B cell (primary cell): ENCODE results near the gene CSNK2B. TPM values are rescaled to one million over a fixed set of nuclear protein-coding genes. Genes with fewer than 3 reads are reported as not detected.

Experiments used
- ATAC-seq: fragments of 200-7000 bp; cut with Tn5 transposase; one replicate; pipeline ENCODE4 v1.10.0; 2021; ENCODE audit warnings: low read depth, mild to moderate bottlenecking, moderate number of reproducible peaks, moderate library complexity
- CTCF ChIA-PET: fragments of 350-600 bp; sonication (Branson Sonifier 250); formaldehyde crosslinking; loops from one replicate; lab custom pipeline; 2021; ENCODE audit warnings: antibody characterized with exemption, inconsistent platforms; lab: Charles Lee
- POLR2A ChIA-PET: fragments of 350-600 bp; sonication (Branson Sonifier 250); formaldehyde crosslinking; loops from one replicate; lab custom pipeline; 2021; ENCODE audit warnings: antibody characterized with exemption; lab: Charles Lee
- DNase-seq: peaks from one replicate; pipeline ENCODE4 v3.0.0; 2013
- H2AFZ ChIP-seq: 2 replicates; pipeline ENCODE4 v1.6.1; 2012; ENCODE audit warnings: mild to moderate bottlenecking, low read depth, low read length; ENCODE audit not compliant: insufficient read depth, poor library complexity, severe bottlenecking
- H3K27ac ChIP-seq, 2 donors: 1 replicate in 1 of 2; 2 replicates in 1 of 2; pipeline ENCODE4 v1.5.1; 2012 to 2013; ENCODE audit warnings: low read length in 2 of 2, mild to moderate bottlenecking in 2 of 2, moderate library complexity in 1 of 2
- H3K27me3 ChIP-seq, 4 experiments: fragments of 200-600 bp in 1 of 4; sonication (generic) in 1 of 4; replicated peaks in 1 of 4; 1 replicate in 2 of 4; 2 replicates in 2 of 4; pipeline versions ENCODE4 v1.6.1 to v1.7.0; 2013 to 2016; ENCODE audit warnings: low read length in 3 of 4, mild to moderate bottlenecking in 2 of 4, mixed read lengths in 1 of 4, moderate library complexity in 1 of 4; ENCODE audit not compliant: insufficient read depth in 4 of 4, control insufficient read depth in 3 of 4; ENCODE audit errors: control extremely low read depth in 1 of 4
- H3K36me3 ChIP-seq, 2 experiments: replicated peaks in 1 of 2; 1 replicate in 1 of 2; 2 replicates in 1 of 2; pipeline versions ENCODE4 v1.6.1 to v1.7.1; 2013; ENCODE audit warnings: low read length in 1 of 2; ENCODE audit not compliant: insufficient read depth in 2 of 2, control insufficient read depth in 1 of 2; ENCODE audit errors: control extremely low read depth in 1 of 2, extremely low read depth in 1 of 2
- H3K4me1 ChIP-seq, 2 donors: fragments of 200-600 bp in 1 of 2; sonication (generic) in 1 of 2; 1 replicate in 1 of 2; 2 replicates in 1 of 2; pipeline versions ENCODE4 v1.5.1 to v1.6.1; 2013 to 2017; ENCODE audit warnings: low read length in 2 of 2; ENCODE audit not compliant: control insufficient read depth in 2 of 2, insufficient read depth in 2 of 2
- H3K4me2 ChIP-seq: replicated peaks from 2 replicates; pipeline ENCODE3; 2012; ENCODE audit warnings: mild to moderate bottlenecking, low read depth, low read length; ENCODE audit not compliant: poor library complexity, severe bottlenecking
- H3K4me3 ChIP-seq, 5 experiments: fragments of 200-600 bp in 1 of 5; sonication (generic) in 1 of 5; 1 replicate in 3 of 5; 2 replicates in 2 of 5; pipeline versions ENCODE4 v1.5.1 to v1.7.0; 2011 to 2016; ENCODE audit warnings: low read length in 4 of 5, mild to moderate bottlenecking in 4 of 5, low read depth in 2 of 5, control low read depth in 1 of 5, moderate library complexity in 1 of 5; ENCODE audit not compliant: insufficient read depth in 1 of 5; ENCODE audit errors: control extremely low read depth in 1 of 5, extremely low read depth in 1 of 5
- H3K79me2 ChIP-seq: fragments of 200-600 bp; sonication (generic); one replicate; pipeline ENCODE4 v1.6.0; 2016; ENCODE audit warnings: low read length; ENCODE audit not compliant: control insufficient read depth, insufficient read depth
- H3K9ac ChIP-seq: fragments of 200-600 bp; sonication (generic); 2 replicates; pipeline ENCODE4 v1.6.1; 2017; ENCODE audit warnings: mild to moderate bottlenecking, low read length, moderate library complexity
- H3K9me3 ChIP-seq, 3 donors: one replicate each; pipeline versions ENCODE4 v1.6.1 to v1.7.1; 2013; ENCODE audit warnings: low read length in 2 of 3; ENCODE audit not compliant: control insufficient read depth in 2 of 3, insufficient read depth in 1 of 3; ENCODE audit errors: control extremely low read depth in 1 of 3
- H4K20me1 ChIP-seq: 2 replicates; pipeline ENCODE4 v1.6.0; 2012; ENCODE audit warnings: mild to moderate bottlenecking, low read length; ENCODE audit not compliant: insufficient read depth, control insufficient read depth, poor library complexity, severe bottlenecking
- H3K27ac Mint-ChIP-seq: one replicate; pipeline ENCODE4 v1.8.0; 2021; ENCODE audit warnings: mixed read lengths
- H3K27me3 Mint-ChIP-seq: one replicate; pipeline ENCODE4 v1.8.0; 2021; ENCODE audit warnings: mixed read lengths
- H3K4me1 Mint-ChIP-seq: one replicate; pipeline ENCODE4 v1.8.0; 2021; ENCODE audit warnings: mixed read lengths
- H3K4me3 Mint-ChIP-seq: one replicate; pipeline ENCODE4 v1.8.0; 2021; ENCODE audit warnings: mixed read lengths
- H3K9me3 Mint-ChIP-seq: one replicate; pipeline ENCODE4 v1.8.0; 2022; ENCODE audit warnings: mixed read lengths; ENCODE audit not compliant: insufficient read depth
- EZH2 ChIP-seq: IDR thresholded peaks from 2 replicates; pipeline ENCODE4 v1.6.1; 2012; ENCODE audit warnings: borderline replicate concordance, low read depth, mild to moderate bottlenecking, moderate library complexity, low read length; ENCODE audit not compliant: insufficient read depth, poor library complexity, severe bottlenecking
- WGBS: methylation state at CpG from one replicate; pipeline ENCODE4 v1.1.5; 2013; ENCODE audit warnings: missing lambda C conversion rate; ENCODE audit not compliant: insufficient coverage; 5-methylcytosine and 5-hydroxymethylcytosine counted together
- intact Hi-C: fragments of 100-400 bp; cut with micrococcal nuclease; formaldehyde crosslinking; loops from one replicate; pipeline ENCODE4 v1.10.0; 2022
- polyA plus RNA-seq: library from polyadenylated mRNA; depleted of rRNA; stranded (reverse); fragments of >200 nt; gene quantifications from 2 replicates; pipeline ENCODE4 v1.2.3, GENCODE V29; 2012
- total RNA-seq, 2 donors: library from RNA; stranded (reverse); fragments of 120-200 nt in 1 of 2; gene quantifications; 1 replicate in 1 of 2; 2 replicates in 1 of 2; pipeline versions ENCODE4 v1.2.3 to v1.2.4, GENCODE V29; 2013 to 2022
- TF ChIP-seq, protein P1 (sequence below): fragments of 200-600 bp; IDR thresholded peaks from one replicate; pipeline ENCODE4 v1.8.0; 2022; ENCODE audit warnings: antibody characterized with exemption, mild to moderate bottlenecking

The CSNK2B gene
- total and polyA plus RNA-seq, 2 donors (not counting 1 experiment from before 2014, with no cell fraction given), result 142 to 146 TPM

DNA sequence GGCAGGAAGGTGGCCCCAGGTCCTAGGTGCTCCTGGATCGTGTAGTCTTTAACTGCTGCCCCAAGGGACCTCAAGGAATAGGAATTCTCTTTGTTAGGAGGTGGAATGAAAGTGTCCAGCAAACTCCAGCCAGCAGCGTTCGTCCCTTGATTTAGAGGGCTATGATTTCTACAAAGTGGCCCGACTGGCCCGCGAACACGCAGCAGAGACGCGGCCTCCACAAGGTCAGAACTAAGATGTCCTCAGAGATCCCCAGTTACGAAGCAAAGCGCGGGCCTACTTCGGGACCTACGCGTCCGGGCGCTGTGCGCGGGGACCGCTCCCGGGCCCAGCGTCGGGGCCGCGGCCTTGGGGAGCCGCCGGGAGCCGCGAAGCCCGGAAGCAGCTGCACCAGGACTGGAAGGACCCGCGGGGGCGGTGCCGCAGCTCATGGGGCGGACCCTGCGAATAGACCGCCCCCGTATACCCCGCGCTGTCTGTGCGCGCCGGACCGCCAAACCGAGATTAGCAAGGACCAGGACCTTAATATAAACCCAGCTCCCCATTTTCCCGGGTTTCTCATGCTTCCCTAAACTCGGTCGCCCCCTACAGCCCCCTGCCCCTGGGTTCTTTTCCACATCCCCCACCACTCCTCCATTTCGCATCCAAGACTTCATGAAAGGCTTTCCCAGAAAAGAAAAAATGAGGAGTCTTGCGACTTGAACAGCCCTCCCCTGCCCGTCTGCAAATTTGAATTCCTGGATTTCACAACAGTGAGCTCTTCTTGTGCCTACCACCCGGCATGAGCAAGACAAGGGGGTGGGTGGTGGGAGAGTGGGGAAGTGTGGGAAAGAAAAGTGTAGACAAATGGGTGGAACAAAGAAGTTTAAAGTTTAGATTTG, 5.3 kb upstream of the CSNK2B start, which contains the start of gene C6orf47:
Gene C6orf47 (minus strand): TSS at position 398 of the 881 bp plus-strand sequence. CDS start 831 bp downstream, outside the sequence.
- DNase-seq (peak; percentile 83), ATAC-seq (peak; percentile 67)
- H3K4me3 Mint-ChIP-seq, result peak within 1 kb of the TSS; percentile 94
- peak within 1 kb of the TSS; percentile 89 for H3K27ac Mint-ChIP-seq
- peaks cover 68% of the 10 kb centered on the region for H3K4me1 Mint-ChIP-seq
- Histone ChIP-seq H3K9ac (peak within 1 kb of the TSS; percentile 87), H3K27ac (peak within 1 kb of the TSS; percentile 50 to 77), H3K9me3 (no peaks in the 10 kb centered on the region), H3K4me3 (peak within 1 kb of the TSS; percentile 63 to 98 (median 86)), H2AFZ (peak within 1 kb of the TSS; percentile 69), H3K79me2 (peaks cover 88% of the 10 kb centered on the region), H3K4me2 (peak within 1 kb of the TSS; percentile 88), H3K27me3 (no peaks in the 10 kb centered on the region), H3K36me3 (peaks cover 0 to 45% of the 10 kb centered on the region in 2 experiments), H4K20me1 (peaks cover 24% of the 10 kb centered on the region), H3K4me1 (peaks cover 43 to 62% of the 10 kb centered on the region in 2 donors)
- H3K27me3 Mint-ChIP-seq, result no peaks in the 10 kb centered on the region
- intact Hi-C loops, result loop anchor here (1.0 to 2.0 kb wide), 2 partner anchors 8 to 66 kb away; partner anchors contain the start of gene BAG6
- TF ChIP-seq EZH2, result no peak
- TF ChIP-seq, protein P1, sequence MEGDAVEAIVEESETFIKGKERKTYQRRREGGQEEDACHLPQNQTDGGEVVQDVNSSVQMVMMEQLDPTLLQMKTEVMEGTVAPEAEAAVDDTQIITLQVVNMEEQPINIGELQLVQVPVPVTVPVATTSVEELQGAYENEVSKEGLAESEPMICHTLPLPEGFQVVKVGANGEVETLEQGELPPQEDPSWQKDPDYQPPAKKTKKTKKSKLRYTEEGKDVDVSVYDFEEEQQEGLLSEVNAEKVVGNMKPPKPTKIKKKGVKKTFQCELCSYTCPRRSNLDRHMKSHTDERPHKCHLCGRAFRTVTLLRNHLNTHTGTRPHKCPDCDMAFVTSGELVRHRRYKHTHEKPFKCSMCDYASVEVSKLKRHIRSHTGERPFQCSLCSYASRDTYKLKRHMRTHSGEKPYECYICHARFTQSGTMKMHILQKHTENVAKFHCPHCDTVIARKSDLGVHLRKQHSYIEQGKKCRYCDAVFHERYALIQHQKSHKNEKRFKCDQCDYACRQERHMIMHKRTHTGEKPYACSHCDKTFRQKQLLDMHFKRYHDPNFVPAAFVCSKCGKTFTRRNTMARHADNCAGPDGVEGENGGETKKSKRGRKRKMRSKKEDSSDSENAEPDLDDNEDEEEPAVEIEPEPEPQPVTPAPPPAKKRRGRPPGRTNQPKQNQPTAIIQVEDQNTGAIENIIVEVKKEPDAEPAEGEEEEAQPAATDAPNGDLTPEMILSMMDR, result no peak
- under 1% methylated on average over 52 of the region's 52 CpGs for WGBS
- CTCF ChIA-PET, result interaction anchor here (0.6 to 2.4 kb wide), 9 partner anchors 9 to 1332 kb away, joined by 3 to 10 read pairs (median 3); partner anchors contain the start of gene NFKBIL1
- no peaks in the 10 kb centered on the region for H3K9me3 Mint-ChIP-seq
- POLR2A ChIA-PET, result interaction anchor here (0.5 to 5.9 kb wide), 8 partner anchors 8 to 241 kb away, joined by 3 to 57 read pairs (median 4); partner anchors contain the start of genes BAG6, EHMT2, PRRC2A and ZBTB12
